Brain microvascular endothelial cell (primary cell): ENCODE data around the gene ZNF423.

Experiments used
- DNase-seq: peaks from one replicate; pipeline ENCODE4 v3.0.0-alpha.2; 2020
- H3K27ac ChIP-seq: fragments of 250-450 bp; sonication (Bioruptor Pico); 2 replicates; pipeline ENCODE4 v1.5.1; 2020; ENCODE audit warnings: mild to moderate bottlenecking, moderate library complexity
- H3K27me3 ChIP-seq: fragments of 250-450 bp; sonication (Bioruptor Pico); replicated peaks from 2 replicates; pipeline ENCODE4 v1.5.1; 2020; ENCODE audit warnings: mild to moderate bottlenecking
- H3K36me3 ChIP-seq: fragments of 250-450 bp; sonication (Bioruptor Pico); replicated peaks from 2 replicates; pipeline ENCODE4 v1.5.1; 2020; ENCODE audit warnings: mild to moderate bottlenecking
- H3K4me3 ChIP-seq: 2 replicates; pipeline ENCODE4 v1.5.1; 2011; ENCODE audit warnings: low read depth, mild to moderate bottlenecking, control low read depth, low read length, moderate library complexity
- in situ Hi-C: cut with HindIII; loops from 2 replicates; pipeline ENCODE4 v1.10.0; 2017; ENCODE audit warnings: low sequenced_read_pairs, low pct_ligation_motif_present
- TF ChIP-seq, protein P1 (sequence below): IDR thresholded peaks from 2 replicates; pipeline ENCODE4 v1.5.1; 2011; ENCODE audit warnings: low read depth, mild to moderate bottlenecking, moderate library complexity, low read length, control low read depth, inconsistent platforms; ENCODE audit errors: missing control alignments

ZNF423 gene

DNA sequence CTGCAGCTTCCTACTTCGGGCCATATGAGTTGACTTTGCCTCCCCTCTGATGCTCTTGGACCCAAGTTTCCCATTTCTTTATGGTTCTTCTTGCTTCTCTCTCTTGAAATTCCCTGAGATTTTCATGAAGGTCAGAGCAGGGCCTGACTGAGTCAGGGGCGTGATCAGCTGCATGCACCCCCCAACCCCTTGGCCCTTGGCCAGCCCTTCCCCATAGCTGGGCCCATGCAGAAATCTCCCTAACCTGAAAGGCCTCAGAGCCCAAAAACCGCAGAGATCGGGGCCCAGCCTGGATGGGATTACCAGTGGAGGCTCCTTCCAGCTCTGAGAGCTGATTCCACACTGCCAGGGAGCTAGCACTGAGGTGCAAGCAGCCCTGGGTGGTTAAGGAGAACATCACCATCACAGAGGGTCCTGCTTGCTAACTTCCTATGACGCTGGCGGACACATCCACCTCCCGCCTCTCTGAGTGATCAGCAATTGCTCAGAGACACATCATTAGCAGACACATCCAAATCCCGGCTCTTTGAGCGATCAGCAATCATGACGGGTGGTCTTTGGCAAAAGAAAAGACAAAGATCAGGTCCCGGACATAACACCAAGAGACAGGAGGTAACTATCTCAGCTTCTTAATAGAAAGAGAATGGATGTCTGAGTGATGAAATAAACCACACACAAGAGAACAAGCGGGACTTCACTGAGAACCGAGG is 320.9 kb downstream of the ZNF423 start:
- in situ Hi-C loops, result no loop called here
- TF ChIP-seq, protein P1, sequence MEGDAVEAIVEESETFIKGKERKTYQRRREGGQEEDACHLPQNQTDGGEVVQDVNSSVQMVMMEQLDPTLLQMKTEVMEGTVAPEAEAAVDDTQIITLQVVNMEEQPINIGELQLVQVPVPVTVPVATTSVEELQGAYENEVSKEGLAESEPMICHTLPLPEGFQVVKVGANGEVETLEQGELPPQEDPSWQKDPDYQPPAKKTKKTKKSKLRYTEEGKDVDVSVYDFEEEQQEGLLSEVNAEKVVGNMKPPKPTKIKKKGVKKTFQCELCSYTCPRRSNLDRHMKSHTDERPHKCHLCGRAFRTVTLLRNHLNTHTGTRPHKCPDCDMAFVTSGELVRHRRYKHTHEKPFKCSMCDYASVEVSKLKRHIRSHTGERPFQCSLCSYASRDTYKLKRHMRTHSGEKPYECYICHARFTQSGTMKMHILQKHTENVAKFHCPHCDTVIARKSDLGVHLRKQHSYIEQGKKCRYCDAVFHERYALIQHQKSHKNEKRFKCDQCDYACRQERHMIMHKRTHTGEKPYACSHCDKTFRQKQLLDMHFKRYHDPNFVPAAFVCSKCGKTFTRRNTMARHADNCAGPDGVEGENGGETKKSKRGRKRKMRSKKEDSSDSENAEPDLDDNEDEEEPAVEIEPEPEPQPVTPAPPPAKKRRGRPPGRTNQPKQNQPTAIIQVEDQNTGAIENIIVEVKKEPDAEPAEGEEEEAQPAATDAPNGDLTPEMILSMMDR, result no peak
- no peaks in the 10 kb centered on the region for H3K27me3 ChIP-seq
- no peak overlapping the region for H3K27ac ChIP-seq
- no peak for DNase-seq
- no peaks in the 10 kb centered on the region for H3K36me3 ChIP-seq
- no peak overlapping the region for H3K4me3 ChIP-seq

DNA sequence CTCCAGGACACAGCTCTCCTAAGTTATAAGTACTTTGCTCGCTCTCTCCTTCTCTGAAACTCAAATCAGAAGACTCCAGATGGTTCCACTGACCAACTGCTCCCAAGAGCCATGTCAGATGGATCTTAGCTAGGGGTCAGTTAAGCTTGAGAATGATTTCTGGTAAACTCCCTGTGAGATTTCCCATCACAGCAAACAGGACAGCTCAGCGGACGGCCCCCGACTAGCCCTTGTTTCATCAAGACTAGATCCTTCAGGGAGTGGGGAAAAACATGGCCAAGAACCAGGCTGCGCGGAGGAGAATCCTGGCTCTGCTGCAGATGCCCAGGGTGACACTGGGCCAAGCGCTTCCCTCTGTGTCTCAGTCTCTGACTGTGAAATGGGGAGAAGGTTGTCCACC is 322.5 kb downstream of the ZNF423 start:
- TF ChIP-seq, protein P1, result no peak
- Histone ChIP-seq H3K4me3 (no peak overlapping the region), H3K36me3 (no peaks in the 10 kb centered on the region), H3K27ac (no peak overlapping the region), H3K27me3 (no peaks in the 10 kb centered on the region)
- in situ Hi-C loops, result no loop called here
- no peak for DNase-seq

DNA sequence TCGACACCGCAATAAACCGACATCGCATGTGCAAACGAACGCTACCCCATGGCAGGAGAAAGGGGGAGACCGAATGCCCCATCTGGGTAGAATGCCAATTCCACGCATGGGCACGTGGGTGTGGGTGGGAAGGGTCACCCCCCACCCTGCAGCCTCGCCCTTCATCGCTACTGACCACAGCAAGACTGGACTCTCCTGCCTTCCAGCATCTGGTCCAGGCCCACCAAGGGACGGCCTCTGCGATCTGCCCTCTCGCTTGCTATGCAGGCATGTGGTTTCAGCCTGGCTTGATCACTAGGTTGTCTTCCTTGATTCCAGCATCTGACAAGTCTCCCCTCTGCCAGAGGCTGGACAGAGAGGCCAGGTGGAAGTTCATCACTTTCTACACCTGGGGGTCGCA is 323.0 kb downstream of the ZNF423 start:
- H3K27ac ChIP-seq, result no peak overlapping the region
- TF ChIP-seq, protein P1, result no peak
- H3K27me3 ChIP-seq, result no peaks in the 10 kb centered on the region
- no peak overlapping the region for H3K4me3 ChIP-seq
- no peaks in the 10 kb centered on the region for H3K36me3 ChIP-seq
- in situ Hi-C loops, result no loop called here
- no peak for DNase-seq

DNA sequence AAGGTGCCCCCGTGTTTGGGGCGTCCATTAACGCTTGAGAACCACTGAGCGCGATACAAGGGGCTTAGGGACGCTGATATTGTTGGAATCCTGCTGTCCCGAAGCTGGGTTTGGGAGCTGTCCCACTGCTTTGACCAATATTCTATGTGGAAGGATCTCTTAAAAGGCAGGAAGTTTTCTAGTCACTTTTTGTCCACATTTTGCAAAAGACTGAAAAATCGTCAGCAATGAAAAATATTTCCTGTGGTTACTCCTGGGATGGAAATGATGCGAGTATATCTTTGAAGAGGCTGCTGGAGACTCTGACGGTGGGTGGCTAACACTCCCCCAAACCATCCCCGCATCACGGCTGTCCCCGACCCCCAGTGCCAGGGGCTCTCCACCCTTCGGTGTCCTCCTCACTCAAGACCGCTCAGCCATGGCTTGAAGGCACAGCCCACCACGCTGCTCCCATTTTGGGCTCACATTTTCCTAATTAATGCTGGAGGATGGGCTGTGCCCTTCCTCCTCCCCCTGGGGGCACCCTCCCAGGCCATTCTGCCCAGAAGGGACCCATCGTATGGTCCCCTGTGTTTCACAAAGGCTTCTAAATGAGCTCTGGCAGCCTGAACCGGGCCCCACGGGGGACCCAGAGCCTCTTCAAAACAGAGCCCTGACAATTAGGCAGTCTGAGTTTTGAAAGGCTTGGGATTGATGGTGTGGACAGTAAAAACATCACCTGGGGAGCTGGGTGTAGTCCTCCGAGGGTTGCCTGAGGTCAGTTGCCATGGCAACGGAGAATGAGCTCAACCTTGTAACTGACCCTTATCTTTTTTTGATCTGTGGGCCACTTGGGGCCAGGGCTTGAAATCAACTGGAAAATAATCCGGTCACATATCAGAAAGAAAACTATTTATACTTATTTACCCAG is 323.7 kb downstream of the ZNF423 start:
- H3K27me3 ChIP-seq, result no peaks in the 10 kb centered on the region
- no peak overlapping the region for H3K4me3 ChIP-seq
- DNase-seq, result no peak
- no peaks in the 10 kb centered on the region for H3K36me3 ChIP-seq
- in situ Hi-C loops, result no loop called here
- no peak overlapping the region for H3K27ac ChIP-seq
- TF ChIP-seq, protein P1, result no peak

DNA sequence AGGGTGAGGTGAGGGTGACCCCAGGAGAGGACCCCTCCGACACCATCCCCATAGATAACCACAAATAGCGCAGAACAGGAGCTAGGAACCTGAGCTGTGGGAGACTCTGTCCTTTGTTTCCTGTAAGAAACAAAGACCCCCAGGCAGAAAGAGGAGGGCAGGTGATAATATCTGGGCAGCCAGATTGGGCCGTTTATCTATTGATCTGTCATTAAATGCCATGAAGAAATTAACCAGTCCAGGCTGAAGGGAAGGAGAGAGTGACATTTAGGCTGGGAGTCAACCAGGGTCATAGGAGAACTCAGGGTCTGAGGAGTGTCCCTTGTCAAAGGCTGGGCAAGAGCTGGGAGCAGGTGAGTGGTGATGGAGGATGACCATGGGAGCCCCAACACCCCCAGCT is 324.5 kb downstream of the ZNF423 start:
- TF ChIP-seq, protein P1, result no peak
- Histone ChIP-seq H3K27me3 (no peaks in the 10 kb centered on the region), H3K27ac (no peak overlapping the region), H3K4me3 (no peak overlapping the region), H3K36me3 (no peaks in the 10 kb centered on the region)
- DNase-seq, result no peak
- in situ Hi-C loops, result no loop called here
